Measurements from ENCODE around the gene CBX7. TPM values are rescaled to one million over a fixed set of nuclear protein-coding genes. Genes with fewer than 3 reads are reported as not detected.

Gene CBX7
- 28.8 TPM for total RNA-seq

- H3K4me3 ChIP-seq (ENCODE audit: low read length) = peak within 1 kb of the TSS; percentile 78
- H3K9me3 ChIP-seq (ENCODE audit: low read depth, low read length) = no peaks in the 10 kb centered on the region
- H3K27me3 ChIP-seq (ENCODE audit: insufficient read depth, low read length) = peaks cover 16% of the 10 kb centered on the region
- peaks cover 48% of the 10 kb centered on the region for H3K4me1 ChIP-seq (ENCODE audit: insufficient read depth, low read length)
Measured at GRCh38 chr22:39152511-39153219, at the start of gene CBX7. Gene CBX7 (minus strand): TSS chr22:39152680. CDS start chr22:39152444, 236 bp downstream.

GRCh38 chr22:39197578-39197977 lies 45.1 kb upstream of the CBX7 start:
- Histone ChIP-seq H3K4me1 (ENCODE audit: insufficient read depth, low read length) (no peaks in the 10 kb centered on the region), H3K9me3 (ENCODE audit: low read depth, low read length) (no peaks in the 10 kb centered on the region)

GRCh38 chr22:39194098-39194497 lies 41.6 kb upstream of the CBX7 start:
- Histone ChIP-seq H3K4me3 (ENCODE audit: low read length) (no peak overlapping the region), H3K9me3 (ENCODE audit: low read depth, low read length) (no peaks in the 10 kb centered on the region), H3K4me1 (ENCODE audit: insufficient read depth, low read length) (no peaks in the 10 kb centered on the region), H3K27me3 (ENCODE audit: insufficient read depth, low read length) (no peaks in the 10 kb centered on the region)

More at GRCh38 chr22:39197578-39197977, 45.1 kb upstream of the CBX7 start:
- Histone ChIP-seq H3K27me3 (ENCODE audit: insufficient read depth, low read length) (no peaks in the 10 kb centered on the region), H3K4me3 (ENCODE audit: low read length) (no peak overlapping the region)

DNA sequence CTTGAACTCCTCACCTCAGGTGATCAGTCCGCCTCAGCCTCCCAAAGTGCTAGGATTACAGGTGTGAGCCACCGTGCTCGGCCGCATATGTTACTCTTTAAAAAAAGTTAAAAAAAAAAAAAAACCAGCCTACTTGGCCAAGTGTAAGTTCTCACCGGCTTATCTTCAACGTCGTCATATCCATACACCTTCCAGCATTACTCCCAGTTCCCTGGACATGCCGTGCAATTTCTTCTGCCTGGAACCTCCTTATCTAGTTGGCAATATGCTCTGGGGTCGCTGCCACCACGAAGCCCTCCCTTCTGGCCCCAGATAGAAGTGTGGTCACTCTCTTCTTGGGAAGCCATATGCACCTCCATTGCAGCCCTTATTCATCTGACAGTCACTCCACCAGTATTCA lies 36.3 kb upstream of the CBX7 start:
- H3K4me1 ChIP-seq (ENCODE audit: insufficient read depth, low read length) = no peaks in the 10 kb centered on the region
- no peak overlapping the region for H3K4me3 ChIP-seq (ENCODE audit: low read length)
- H3K9me3 ChIP-seq (ENCODE audit: low read depth, low read length) = no peaks in the 10 kb centered on the region
- H3K27me3 ChIP-seq (ENCODE audit: insufficient read depth, low read length) = no peaks in the 10 kb centered on the region

GRCh38 chr22:39185601-39186012 lies 33.1 kb upstream of the CBX7 start:
- H3K9me3 ChIP-seq (ENCODE audit: low read depth, low read length) = no peaks in the 10 kb centered on the region
- no peaks in the 10 kb centered on the region for H3K4me1 ChIP-seq (ENCODE audit: insufficient read depth, low read length)
- H3K4me3 ChIP-seq (ENCODE audit: low read length) = no peak overlapping the region
- H3K27me3 ChIP-seq (ENCODE audit: insufficient read depth, low read length) = no peaks in the 10 kb centered on the region

GRCh38 chr22:39184586-39185577 lies 32.4 kb upstream of the CBX7 start:
- Histone ChIP-seq H3K4me3 (ENCODE audit: low read length) (no peak overlapping the region), H3K9me3 (ENCODE audit: low read depth, low read length) (no peaks in the 10 kb centered on the region), H3K4me1 (ENCODE audit: insufficient read depth, low read length) (no peaks in the 10 kb centered on the region), H3K27me3 (ENCODE audit: insufficient read depth, low read length) (no peaks in the 10 kb centered on the region)

DNA sequence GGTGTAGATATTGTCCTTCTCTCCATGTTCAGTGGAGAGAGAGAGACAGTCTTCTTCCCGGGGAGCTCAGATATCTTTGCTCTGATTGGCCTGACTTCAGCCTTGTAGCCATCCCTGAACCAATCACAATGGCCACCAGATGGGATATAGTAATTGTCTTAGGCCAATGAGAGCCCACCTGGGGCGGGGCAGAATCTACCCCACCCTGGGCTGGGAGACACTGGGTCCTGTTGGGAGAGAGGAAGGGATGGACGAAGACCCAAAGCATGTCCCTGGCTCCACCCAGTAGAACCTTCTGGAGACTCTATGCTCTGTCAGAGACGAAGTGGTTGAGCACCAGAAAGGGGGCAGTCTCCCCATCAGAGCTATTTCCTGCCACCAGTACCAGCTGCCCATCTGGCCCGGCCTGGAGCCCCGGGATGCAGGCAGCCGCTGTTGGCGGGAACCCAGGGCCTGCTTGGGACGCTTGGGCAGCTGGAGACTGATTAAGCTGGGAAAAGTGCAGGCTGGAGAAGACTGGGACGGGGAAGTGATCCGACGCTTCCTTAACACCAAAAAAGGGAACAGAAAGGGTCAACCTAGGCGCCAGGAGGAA lies 31.6 kb upstream of the CBX7 start:
- H3K4me3 ChIP-seq (ENCODE audit: low read length) = no peak overlapping the region
- no peaks in the 10 kb centered on the region for H3K4me1 ChIP-seq (ENCODE audit: insufficient read depth, low read length)
- no peaks in the 10 kb centered on the region for H3K9me3 ChIP-seq (ENCODE audit: low read depth, low read length)
- H3K27me3 ChIP-seq (ENCODE audit: insufficient read depth, low read length) = no peaks in the 10 kb centered on the region

- Histone ChIP-seq H3K9me3 (ENCODE audit: low read depth, low read length) (no peaks in the 10 kb centered on the region), H3K4me3 (ENCODE audit: low read length) (no peak overlapping the region), H3K4me1 (ENCODE audit: insufficient read depth, low read length) (peaks cover 5% of the 10 kb centered on the region), H3K27me3 (ENCODE audit: insufficient read depth, low read length) (no peaks in the 10 kb centered on the region)
Measured at GRCh38 chr22:39182478-39183030, 30.1 kb upstream of the CBX7 start.

GRCh38 chr22:39181778-39182177 lies 29.3 kb upstream of the CBX7 start:
- no peaks in the 10 kb centered on the region for H3K27me3 ChIP-seq (ENCODE audit: insufficient read depth, low read length)
- peaks cover 10% of the 10 kb centered on the region for H3K4me1 ChIP-seq (ENCODE audit: insufficient read depth, low read length)
- H3K4me3 ChIP-seq (ENCODE audit: low read length) = no peak overlapping the region
- no peaks in the 10 kb centered on the region for H3K9me3 ChIP-seq (ENCODE audit: low read depth, low read length)

GRCh38 chr22:39181356-39181755 lies 28.9 kb upstream of the CBX7 start:
- H3K4me1 ChIP-seq (ENCODE audit: insufficient read depth, low read length) = peaks cover 10% of the 10 kb centered on the region
- no peaks in the 10 kb centered on the region for H3K27me3 ChIP-seq (ENCODE audit: insufficient read depth, low read length)
- H3K9me3 ChIP-seq (ENCODE audit: low read depth, low read length) = no peaks in the 10 kb centered on the region
- no peak overlapping the region for H3K4me3 ChIP-seq (ENCODE audit: low read length)

- Histone ChIP-seq H3K4me3 (ENCODE audit: low read length) (no peak overlapping the region), H3K9me3 (ENCODE audit: low read depth, low read length) (no peaks in the 10 kb centered on the region), H3K27me3 (ENCODE audit: insufficient read depth, low read length) (no peaks in the 10 kb centered on the region), H3K4me1 (ENCODE audit: insufficient read depth, low read length) (peaks cover 15% of the 10 kb centered on the region)
Measured at GRCh38 chr22:39179841-39180335, 27.4 kb upstream of the CBX7 start.

DNA sequence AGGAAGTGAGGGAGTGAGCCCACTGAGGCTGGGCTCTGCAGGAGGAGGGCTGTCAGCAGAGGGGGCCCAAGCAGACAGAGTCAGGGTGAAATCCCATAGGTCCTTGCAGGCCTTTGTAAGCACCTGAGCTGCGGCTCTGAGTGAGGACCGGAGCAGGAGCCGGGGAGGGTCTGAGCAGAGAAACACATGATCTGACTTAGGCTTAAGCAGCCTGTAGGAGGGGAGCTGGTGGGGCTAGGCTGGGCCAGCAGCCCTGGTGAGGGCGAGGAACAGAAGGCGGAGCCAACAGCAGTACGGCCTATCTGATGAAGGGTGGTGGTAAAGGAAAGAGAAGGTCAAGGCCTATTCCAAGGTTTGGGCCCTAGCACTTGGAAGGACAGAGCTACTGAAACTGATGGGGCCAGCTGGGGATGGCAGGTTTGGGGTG lies 26.9 kb upstream of the CBX7 start:
- Histone ChIP-seq H3K27me3 (ENCODE audit: insufficient read depth, low read length) (no peaks in the 10 kb centered on the region), H3K4me1 (ENCODE audit: insufficient read depth, low read length) (peaks cover 20% of the 10 kb centered on the region), H3K4me3 (ENCODE audit: low read length) (no peak overlapping the region), H3K9me3 (ENCODE audit: low read depth, low read length) (no peaks in the 10 kb centered on the region)

- Histone ChIP-seq H3K4me3 (ENCODE audit: low read length) (no peak overlapping the region), H3K4me1 (ENCODE audit: insufficient read depth, low read length) (peaks cover 29% of the 10 kb centered on the region), H3K9me3 (ENCODE audit: low read depth, low read length) (no peaks in the 10 kb centered on the region), H3K27me3 (ENCODE audit: insufficient read depth, low read length) (no peaks in the 10 kb centered on the region)
Measured at GRCh38 chr22:39178206-39179111, 26.0 kb upstream of the CBX7 start.

DNA sequence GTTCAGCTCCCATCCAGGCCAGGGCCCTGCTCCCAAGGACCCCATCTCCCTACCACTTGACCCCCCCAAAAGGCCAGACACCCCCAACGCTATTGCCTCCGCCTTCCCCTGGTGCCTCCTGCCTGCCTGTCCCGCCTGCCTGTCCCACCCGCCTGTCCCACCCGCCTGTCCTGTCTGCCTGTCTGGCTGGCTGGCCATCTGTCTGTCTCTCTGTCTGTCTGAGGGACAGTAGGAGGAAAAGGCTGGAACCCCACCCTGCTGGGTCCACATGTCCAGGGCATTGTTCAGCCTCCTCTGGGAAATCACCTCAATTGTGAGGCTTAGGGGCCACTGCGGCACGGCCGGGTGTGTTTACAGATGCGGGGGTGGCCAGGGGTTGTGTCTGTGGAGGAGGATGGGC lies 25.3 kb upstream of the CBX7 start:
- Histone ChIP-seq H3K4me1 (ENCODE audit: insufficient read depth, low read length) (peaks cover 36% of the 10 kb centered on the region), H3K4me3 (ENCODE audit: low read length) (no peak overlapping the region), H3K27me3 (ENCODE audit: insufficient read depth, low read length) (no peaks in the 10 kb centered on the region), H3K9me3 (ENCODE audit: low read depth, low read length) (no peaks in the 10 kb centered on the region)
